CD14-positive monocyte (primary cell): ENCODE data around the gene ARL4C. TPM values are rescaled to one million over a fixed set of nuclear protein-coding genes. Genes with fewer than 3 reads are reported as not detected.
A peak's percentile ranks its signal among the peaks of the same experiment; 100 is the strongest.

Experiments used
- DNase-seq, 3 donors: peaks; one replicate each; pipeline ENCODE4 v3.0.0-alpha.2; 2011 to 2022
- H2AFZ ChIP-seq: 2 replicates; pipeline ENCODE4 v1.6.0; 2012; ENCODE audit warnings: mild to moderate bottlenecking, low read depth, low read length, inconsistent platforms; ENCODE audit not compliant: insufficient read depth, poor library complexity, severe bottlenecking
- H3K27ac ChIP-seq, 2 donors: 1 replicate in 1 of 2; 2 replicates in 1 of 2; pipeline ENCODE4 v1.5.1; 2012 to 2013; ENCODE audit warnings: low read length in 2 of 2, control low read depth in 1 of 2, inconsistent platforms in 1 of 2, low read depth in 1 of 2, mild to moderate bottlenecking in 1 of 2
- H3K27me3 ChIP-seq, 2 donors: one replicate each; pipeline versions ENCODE4 v1.6.0 to v1.6.1; 2011 to 2013; ENCODE audit warnings: low read length in 2 of 2; ENCODE audit not compliant: control insufficient read depth in 2 of 2, insufficient read depth in 2 of 2
- H3K36me3 ChIP-seq, 2 donors: replicated peaks in 1 of 2; 1 replicate in 1 of 2; 2 replicates in 1 of 2; pipeline versions ENCODE4 v1.5.1 to v1.6.1; 2012 to 2013; ENCODE audit warnings: low read length in 2 of 2, control low read depth in 1 of 2, inconsistent platforms in 1 of 2, mild to moderate bottlenecking in 1 of 2; ENCODE audit not compliant: insufficient read depth in 2 of 2, control insufficient read depth in 1 of 2
- H3K4me1 ChIP-seq, 2 donors: 1 replicate in 1 of 2; 2 replicates in 1 of 2; pipeline versions ENCODE4 v1.5.1 to v1.6.1; 2012 to 2013; ENCODE audit warnings: low read length in 2 of 2, control low read depth in 1 of 2, inconsistent platforms in 1 of 2, mild to moderate bottlenecking in 1 of 2, moderate library complexity in 1 of 2; ENCODE audit not compliant: insufficient read depth in 2 of 2, control insufficient read depth in 1 of 2
- H3K4me2 ChIP-seq: replicated peaks from 2 replicates; pipeline ENCODE3; 2012; ENCODE audit warnings: low read length, moderate library complexity, mild to moderate bottlenecking; ENCODE audit not compliant: poor library complexity, severe bottlenecking; ENCODE audit errors: extremely low read depth
- H3K4me3 ChIP-seq, 3 experiments: fragments of 200-600 bp in 1 of 3; sonication (generic) in 1 of 3; replicated peaks in 1 of 3; 1 replicate in 2 of 3; 2 replicates in 1 of 3; pipeline ENCODE4 v1.5.1; 2011 to 2013; ENCODE audit warnings: low read length in 3 of 3, mild to moderate bottlenecking in 3 of 3, control low read depth in 2 of 3, low read depth in 2 of 3, inconsistent platforms in 1 of 3, moderate library complexity in 1 of 3
- H3K79me2 ChIP-seq: 2 replicates; pipeline ENCODE4 v1.6.0; 2012; ENCODE audit warnings: mild to moderate bottlenecking, control low read depth, inconsistent platforms, low read length, moderate library complexity; ENCODE audit not compliant: insufficient read depth
- H3K9ac ChIP-seq: 2 replicates; pipeline ENCODE4 v1.6.0; 2017; ENCODE audit warnings: low read length, mild to moderate bottlenecking; ENCODE audit not compliant: insufficient read depth, poor library complexity, severe bottlenecking
- H3K9me3 ChIP-seq, 2 donors: replicated peaks in 1 of 2; 1 replicate in 1 of 2; 2 replicates in 1 of 2; pipeline versions ENCODE4 v1.5.1 to v1.6.1; 2012 to 2013; ENCODE audit warnings: low read length in 2 of 2, control low read depth in 1 of 2; ENCODE audit not compliant: control insufficient read depth in 1 of 2, insufficient read depth in 1 of 2
- H4K20me1 ChIP-seq: 2 replicates; pipeline ENCODE4 v1.6.0; 2012; ENCODE audit warnings: mild to moderate bottlenecking, low read length, control low read depth, moderate library complexity; ENCODE audit not compliant: insufficient read depth
- H3K27ac Mint-ChIP-seq, 7 donors: one replicate each; pipeline ENCODE4 v1.8.0; 2020; ENCODE audit warnings: mild to moderate bottlenecking in 7 of 7, mixed read lengths in 7 of 7, moderate library complexity in 6 of 7, inconsistent platforms in 2 of 7
- H3K27me3 Mint-ChIP-seq, 3 donors: one replicate each; pipeline ENCODE4 v1.8.0; 2021 to 2022; ENCODE audit warnings: low read depth in 3 of 3, mild to moderate bottlenecking in 3 of 3, mixed read lengths in 3 of 3, moderate library complexity in 3 of 3, inconsistent platforms in 1 of 3
- H3K36me3 Mint-ChIP-seq, 2 donors: one replicate each; pipeline ENCODE4 v1.8.0; 2020; ENCODE audit warnings: mixed read lengths in 2 of 2, inconsistent platforms in 1 of 2, mild to moderate bottlenecking in 1 of 2
- H3K4me1 Mint-ChIP-seq: one replicate; pipeline ENCODE4 v1.8.0; 2020; ENCODE audit warnings: mild to moderate bottlenecking, mixed read lengths
- H3K4me3 Mint-ChIP-seq, 2 donors: one replicate each; pipeline ENCODE4 v1.8.0; 2020; ENCODE audit warnings: mild to moderate bottlenecking in 2 of 2, mixed read lengths in 2 of 2, moderate library complexity in 1 of 2
- H3K9me3 Mint-ChIP-seq, 7 donors: one replicate each; pipeline ENCODE4 v1.8.0; 2020 to 2022; ENCODE audit warnings: mixed read lengths in 7 of 7, mild to moderate bottlenecking in 6 of 7, moderate library complexity in 6 of 7, inconsistent platforms in 2 of 7
- WGBS: methylation state at CpG from one replicate; pipeline ENCODE4 v1.1.5; 2013; ENCODE audit warnings: missing lambda C conversion rate; ENCODE audit not compliant: insufficient coverage; 5-methylcytosine and 5-hydroxymethylcytosine counted together
- intact Hi-C, 2 donors: fragments of 100-400 bp; cut with micrococcal nuclease; formaldehyde crosslinking; loops; one replicate each; pipeline versions ENCODE4 v1.15.0 to v1.15.1; 2023
- polyA plus RNA-seq, 3 donors: library from polyadenylated mRNA; depleted of rRNA in 1 of 3; unstranded in 2 of 3; stranded (reverse) in 1 of 3; fragments of 300-500 nt in 2 of 3; fragments of >200 nt in 1 of 3; fragmentation: Illumina TruSeq in 2 of 3; gene quantifications; 1 replicate in 2 of 3; 2 replicates in 1 of 3; pipeline ENCODE4 v1.2.3, GENCODE V29; 2012 to 2021
- TF ChIP-seq, protein P1 (sequence below): fragments of 200-600 bp; IDR thresholded peaks from one replicate; pipeline ENCODE4 v1.8.0; 2022; ENCODE audit warnings: antibody characterized with exemption, mild to moderate bottlenecking

Gene ARL4C
- polyA plus RNA-seq, 3 donors, result 4.0 to 90.9 (median 6.4) TPM

DNA sequence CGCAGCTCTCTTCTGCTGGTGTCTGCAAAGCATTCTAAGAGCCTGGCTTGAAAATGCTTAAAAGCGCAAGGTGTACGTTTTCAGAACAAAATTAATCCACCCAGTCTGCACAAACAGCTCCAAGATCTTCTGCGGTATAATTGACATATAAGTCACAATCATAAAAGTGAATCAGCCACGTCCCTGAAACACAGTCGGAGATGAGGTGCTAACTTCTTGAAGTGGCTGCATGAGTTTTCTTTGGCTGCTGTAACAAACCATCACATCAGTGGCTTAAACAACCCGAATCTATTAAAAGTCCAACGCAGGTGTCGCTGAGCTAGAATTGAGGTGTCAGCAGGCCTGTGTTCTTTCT is 32.6 kb downstream of the ARL4C start:
- H3K27me3 ChIP-seq, result no peaks in the 10 kb centered on the region
- no peaks in the 10 kb centered on the region for H3K4me1 ChIP-seq
- no peaks in the 10 kb centered on the region for H3K79me2 ChIP-seq
- no peaks in the 10 kb centered on the region for H3K9me3 ChIP-seq
- Mint-ChIP-seq H3K4me1 (no peaks in the 10 kb centered on the region), H3K9me3 (peaks cover 0 to 9% (median 1%) of the 10 kb centered on the region in 7 donors), H3K27me3 (peaks cover 2 to 10% (median 7%) of the 10 kb centered on the region in 3 donors), H3K27ac (peak overlapping the region in 1 of 7 donors; percentile 4), H3K4me3 (no peak overlapping the region), H3K36me3 (no peaks in the 10 kb centered on the region)
- H3K27ac ChIP-seq, result no peak overlapping the region
- H3K36me3 ChIP-seq, result no peaks in the 10 kb centered on the region
- no peak overlapping the region for H2AFZ ChIP-seq
- no peak overlapping the region for H3K4me2 ChIP-seq
- TF ChIP-seq, protein P1, sequence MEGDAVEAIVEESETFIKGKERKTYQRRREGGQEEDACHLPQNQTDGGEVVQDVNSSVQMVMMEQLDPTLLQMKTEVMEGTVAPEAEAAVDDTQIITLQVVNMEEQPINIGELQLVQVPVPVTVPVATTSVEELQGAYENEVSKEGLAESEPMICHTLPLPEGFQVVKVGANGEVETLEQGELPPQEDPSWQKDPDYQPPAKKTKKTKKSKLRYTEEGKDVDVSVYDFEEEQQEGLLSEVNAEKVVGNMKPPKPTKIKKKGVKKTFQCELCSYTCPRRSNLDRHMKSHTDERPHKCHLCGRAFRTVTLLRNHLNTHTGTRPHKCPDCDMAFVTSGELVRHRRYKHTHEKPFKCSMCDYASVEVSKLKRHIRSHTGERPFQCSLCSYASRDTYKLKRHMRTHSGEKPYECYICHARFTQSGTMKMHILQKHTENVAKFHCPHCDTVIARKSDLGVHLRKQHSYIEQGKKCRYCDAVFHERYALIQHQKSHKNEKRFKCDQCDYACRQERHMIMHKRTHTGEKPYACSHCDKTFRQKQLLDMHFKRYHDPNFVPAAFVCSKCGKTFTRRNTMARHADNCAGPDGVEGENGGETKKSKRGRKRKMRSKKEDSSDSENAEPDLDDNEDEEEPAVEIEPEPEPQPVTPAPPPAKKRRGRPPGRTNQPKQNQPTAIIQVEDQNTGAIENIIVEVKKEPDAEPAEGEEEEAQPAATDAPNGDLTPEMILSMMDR, result no peak
- WGBS, result 97% methylated on average over 5 of the region's 9 CpGs
- DNase-seq, result no peak
- intact Hi-C loops, result no loop called here
- H4K20me1 ChIP-seq, result no peaks in the 10 kb centered on the region
- H3K9ac ChIP-seq, result no peak overlapping the region
- H3K4me3 ChIP-seq, result no peak overlapping the region

DNA sequence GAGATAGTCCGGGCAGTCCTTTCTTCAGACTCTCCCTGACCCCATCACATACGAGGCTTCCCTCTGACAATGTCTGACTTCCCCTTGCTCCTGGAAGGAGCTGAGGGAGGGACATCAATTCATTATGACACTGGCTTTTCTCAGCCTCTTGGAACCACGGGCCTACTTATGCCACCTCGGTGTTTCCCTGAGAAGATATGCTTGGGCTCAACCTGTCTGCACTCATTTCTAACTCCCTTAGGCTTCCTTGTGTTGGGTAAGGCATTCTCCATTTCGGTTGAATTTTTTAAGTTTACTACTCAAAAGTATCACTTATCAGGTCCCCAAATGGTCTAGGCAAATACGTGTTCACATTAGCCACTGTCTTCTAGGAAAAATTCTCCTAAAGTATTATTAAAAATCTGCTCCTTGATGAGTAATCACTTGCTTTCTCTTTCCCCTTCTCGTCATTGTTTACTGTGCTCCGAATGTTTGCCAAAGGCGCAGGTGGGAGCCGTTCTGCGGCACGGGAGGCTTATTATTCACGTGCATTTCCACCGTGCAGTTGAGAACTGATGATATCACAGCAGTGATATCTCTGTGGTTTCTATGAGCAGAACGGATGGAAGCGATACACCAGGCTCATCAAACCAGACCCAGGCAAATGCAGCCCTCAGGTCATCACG is 33.1 kb downstream of the ARL4C start:
- no peak for DNase-seq
- 99% methylated on average over 10 of the region's 17 CpGs for WGBS
- H3K27me3 Mint-ChIP-seq, result peaks cover 2 to 12% (median 7%) of the 10 kb centered on the region in 3 donors
- no peaks in the 10 kb centered on the region for H3K36me3 Mint-ChIP-seq
- peak overlapping the region in 1 of 7 donors; percentile 4 for H3K27ac Mint-ChIP-seq
- TF ChIP-seq, protein P1, result no peak
- H3K9ac ChIP-seq, result no peak overlapping the region
- H3K9me3 ChIP-seq, result no peaks in the 10 kb centered on the region
- H4K20me1 ChIP-seq, result no peaks in the 10 kb centered on the region
- H3K27me3 ChIP-seq, result no peaks in the 10 kb centered on the region
- H3K4me3 ChIP-seq, result no peak overlapping the region
- peaks cover 0 to 12% (median 1%) of the 10 kb centered on the region in 7 donors for H3K9me3 Mint-ChIP-seq
- H2AFZ ChIP-seq, result no peak overlapping the region
- no peak overlapping the region for H3K4me3 Mint-ChIP-seq
- no peak overlapping the region for H3K27ac ChIP-seq
- H3K79me2 ChIP-seq, result no peaks in the 10 kb centered on the region
- no peak overlapping the region for H3K4me2 ChIP-seq
- H3K4me1 ChIP-seq, result no peaks in the 10 kb centered on the region
- no peaks in the 10 kb centered on the region for H3K36me3 ChIP-seq
- H3K4me1 Mint-ChIP-seq, result no peaks in the 10 kb centered on the region
- intact Hi-C loops, result no loop called here
